Mononuclear cell (primary cell): Measurements from ENCODE around the gene PAPPA. TPM values are rescaled to one million over a fixed set of nuclear protein-coding genes. Genes with fewer than 3 reads are reported as not detected.

Experiments used
- H3K27me3 ChIP-seq: 2 replicates; pipeline ENCODE4 v1.6.0; 2011; ENCODE audit warnings: low read length, control low read depth; ENCODE audit not compliant: insufficient read depth
- H3K4me1 ChIP-seq: 2 replicates; pipeline ENCODE4 v1.5.1; 2011; ENCODE audit warnings: mild to moderate bottlenecking, low read length, control low read depth; ENCODE audit not compliant: insufficient read depth
- H3K4me3 ChIP-seq: 2 replicates; pipeline ENCODE4 v1.5.1; 2011; ENCODE audit warnings: mild to moderate bottlenecking, low read length, moderate library complexity
- H3K9me3 ChIP-seq: 2 replicates; pipeline ENCODE4 v1.5.1; 2011; ENCODE audit warnings: low read depth, mild to moderate bottlenecking, control low read depth, low read length
- total RNA-seq: library from RNA; depleted of rRNA; stranded (reverse); fragments of >200 nt; gene quantifications from one replicate; pipeline ENCODE4 v1.2.3, GENCODE V29; 2012

The PAPPA gene
- total RNA-seq, 1 donor = under 0.01 TPM

GRCh38 chr9:116333254-116333653 is 179.7 kb downstream of the PAPPA start:
- Histone ChIP-seq H3K9me3 (no peaks in the 10 kb centered on the region), H3K4me1 (no peaks in the 10 kb centered on the region), H3K27me3 (no peaks in the 10 kb centered on the region), H3K4me3 (no peak overlapping the region)

- no peaks in the 10 kb centered on the region for H3K4me1 ChIP-seq
- no peaks in the 10 kb centered on the region for H3K9me3 ChIP-seq
- no peak overlapping the region for H3K4me3 ChIP-seq
- H3K27me3 ChIP-seq = no peaks in the 10 kb centered on the region
Observed at GRCh38 chr9:116334546-116335150, 181.1 kb downstream of the PAPPA start.

GRCh38 chr9:116335392-116335791 is 181.8 kb downstream of the PAPPA start:
- H3K4me1 ChIP-seq = no peaks in the 10 kb centered on the region
- H3K27me3 ChIP-seq = no peaks in the 10 kb centered on the region
- H3K4me3 ChIP-seq = no peak overlapping the region

GRCh38 chr9:116336133-116336862 is 182.7 kb downstream of the PAPPA start:
- Histone ChIP-seq H3K9me3 (no peaks in the 10 kb centered on the region), H3K4me1 (no peaks in the 10 kb centered on the region), H3K4me3 (no peak overlapping the region), H3K27me3 (no peaks in the 10 kb centered on the region)

More at GRCh38 chr9:116335392-116335791, 181.8 kb downstream of the PAPPA start:
- H3K9me3 ChIP-seq = no peaks in the 10 kb centered on the region

- H3K27me3 ChIP-seq = no peaks in the 10 kb centered on the region
- H3K4me1 ChIP-seq = no peaks in the 10 kb centered on the region
- no peak overlapping the region for H3K4me3 ChIP-seq
- no peaks in the 10 kb centered on the region for H3K9me3 ChIP-seq
Observed at GRCh38 chr9:116337015-116337414, 183.4 kb downstream of the PAPPA start.

- H3K9me3 ChIP-seq = no peaks in the 10 kb centered on the region
- H3K27me3 ChIP-seq = no peaks in the 10 kb centered on the region
- no peaks in the 10 kb centered on the region for H3K4me1 ChIP-seq
- no peak overlapping the region for H3K4me3 ChIP-seq
Observed at GRCh38 chr9:116340270-116340669, 186.7 kb downstream of the PAPPA start.

- no peak overlapping the region for H3K4me3 ChIP-seq
- no peaks in the 10 kb centered on the region for H3K4me1 ChIP-seq
- no peaks in the 10 kb centered on the region for H3K27me3 ChIP-seq
- H3K9me3 ChIP-seq = no peaks in the 10 kb centered on the region
Observed at GRCh38 chr9:116342061-116342460, 188.5 kb downstream of the PAPPA start.

GRCh38 chr9:116342941-116343340 is 189.3 kb downstream of the PAPPA start:
- no peak overlapping the region for H3K4me3 ChIP-seq
- no peaks in the 10 kb centered on the region for H3K27me3 ChIP-seq
- no peaks in the 10 kb centered on the region for H3K4me1 ChIP-seq
- H3K9me3 ChIP-seq = no peaks in the 10 kb centered on the region

GRCh38 chr9:116344416-116344815 is 190.8 kb downstream of the PAPPA start:
- no peaks in the 10 kb centered on the region for H3K9me3 ChIP-seq
- no peaks in the 10 kb centered on the region for H3K4me1 ChIP-seq
- no peaks in the 10 kb centered on the region for H3K27me3 ChIP-seq
- H3K4me3 ChIP-seq = no peak overlapping the region

GRCh38 chr9:116345393-116345792 is 191.8 kb downstream of the PAPPA start:
- H3K27me3 ChIP-seq = no peaks in the 10 kb centered on the region
- H3K4me1 ChIP-seq = no peaks in the 10 kb centered on the region
- no peaks in the 10 kb centered on the region for H3K9me3 ChIP-seq
- H3K4me3 ChIP-seq = no peak overlapping the region

- H3K4me1 ChIP-seq = no peaks in the 10 kb centered on the region
- no peak overlapping the region for H3K4me3 ChIP-seq
- H3K27me3 ChIP-seq = no peaks in the 10 kb centered on the region
- no peaks in the 10 kb centered on the region for H3K9me3 ChIP-seq
Observed at GRCh38 chr9:116345817-116346216, 192.2 kb downstream of the PAPPA start.

GRCh38 chr9:116349684-116350083 is 196.1 kb downstream of the PAPPA start:
- no peaks in the 10 kb centered on the region for H3K4me1 ChIP-seq
- no peaks in the 10 kb centered on the region for H3K27me3 ChIP-seq
- H3K9me3 ChIP-seq = no peaks in the 10 kb centered on the region
- H3K4me3 ChIP-seq = no peak overlapping the region

GRCh38 chr9:116350213-116350612 is 196.6 kb downstream of the PAPPA start:
- no peaks in the 10 kb centered on the region for H3K4me1 ChIP-seq
- no peaks in the 10 kb centered on the region for H3K27me3 ChIP-seq
- no peak overlapping the region for H3K4me3 ChIP-seq

GRCh38 chr9:116352958-116353357 is 199.4 kb downstream of the PAPPA start:
- H3K27me3 ChIP-seq = no peaks in the 10 kb centered on the region
- H3K4me3 ChIP-seq = no peak overlapping the region
- H3K4me1 ChIP-seq = no peaks in the 10 kb centered on the region
- H3K9me3 ChIP-seq = no peaks in the 10 kb centered on the region

More at GRCh38 chr9:116350213-116350612, 196.6 kb downstream of the PAPPA start:
- H3K9me3 ChIP-seq = no peaks in the 10 kb centered on the region

GRCh38 chr9:116355153-116355921 is 201.7 kb downstream of the PAPPA start:
- Histone ChIP-seq H3K4me1 (no peaks in the 10 kb centered on the region), H3K27me3 (no peaks in the 10 kb centered on the region), H3K9me3 (no peaks in the 10 kb centered on the region), H3K4me3 (no peak overlapping the region)
